T-helper 2 cell (primary cell): ENCODE results near the gene PPFIA1.
"Not testable (repeated sequence)": the region's sequence is repeated elsewhere in the genome, so short reads cannot be mapped to it uniquely, and the experiment has no call there.

Source experiments
- DNase-seq, 5 experiments: peaks; one replicate each; pipeline versions ENCODE4 v3.0.0 to v3.0.0-alpha.2; 2012 to 2022

Gene PPFIA1

DNA sequence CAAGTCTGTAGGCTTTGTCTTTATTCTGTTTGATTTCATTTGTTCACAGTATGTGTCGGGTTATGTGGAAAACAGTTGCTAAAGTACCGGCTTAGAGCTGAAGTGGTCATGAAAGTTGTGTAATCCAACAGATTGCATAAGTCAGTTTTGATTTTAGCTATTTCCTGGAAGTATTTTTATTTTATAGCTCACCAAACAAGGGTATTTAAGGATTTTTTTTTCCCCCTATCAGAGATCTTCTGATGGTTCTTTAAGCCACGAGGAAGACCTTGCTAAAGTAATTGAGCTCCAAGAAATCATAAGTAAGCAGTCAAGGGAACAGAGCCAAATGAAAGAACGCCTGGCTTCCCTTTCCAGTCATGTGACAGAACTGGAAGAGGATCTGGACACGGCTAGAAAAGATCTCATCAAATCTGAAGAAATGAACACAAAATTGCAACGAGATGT is 55.9 kb downstream of the PPFIA1 start:
- no peak for DNase-seq

- no peak for DNase-seq
Observed at GRCh38 chr11:70326833-70327232, 56.3 kb downstream of the PPFIA1 start.

- DNase-seq = no peak
Observed at GRCh38 chr11:70327717-70328116, 57.2 kb downstream of the PPFIA1 start.

GRCh38 chr11:70328556-70328955 is 58.1 kb downstream of the PPFIA1 start:
- no peak for DNase-seq

GRCh38 chr11:70331320-70331843 is 60.9 kb downstream of the PPFIA1 start:
- DNase-seq = not testable (repeated sequence)

- DNase-seq = no peak
Observed at GRCh38 chr11:70331901-70332300, 61.4 kb downstream of the PPFIA1 start.

GRCh38 chr11:70332567-70332966 is 62.1 kb downstream of the PPFIA1 start:
- DNase-seq = no peak

- no peak for DNase-seq
Observed at GRCh38 chr11:70333261-70333660, 62.8 kb downstream of the PPFIA1 start.

DNA sequence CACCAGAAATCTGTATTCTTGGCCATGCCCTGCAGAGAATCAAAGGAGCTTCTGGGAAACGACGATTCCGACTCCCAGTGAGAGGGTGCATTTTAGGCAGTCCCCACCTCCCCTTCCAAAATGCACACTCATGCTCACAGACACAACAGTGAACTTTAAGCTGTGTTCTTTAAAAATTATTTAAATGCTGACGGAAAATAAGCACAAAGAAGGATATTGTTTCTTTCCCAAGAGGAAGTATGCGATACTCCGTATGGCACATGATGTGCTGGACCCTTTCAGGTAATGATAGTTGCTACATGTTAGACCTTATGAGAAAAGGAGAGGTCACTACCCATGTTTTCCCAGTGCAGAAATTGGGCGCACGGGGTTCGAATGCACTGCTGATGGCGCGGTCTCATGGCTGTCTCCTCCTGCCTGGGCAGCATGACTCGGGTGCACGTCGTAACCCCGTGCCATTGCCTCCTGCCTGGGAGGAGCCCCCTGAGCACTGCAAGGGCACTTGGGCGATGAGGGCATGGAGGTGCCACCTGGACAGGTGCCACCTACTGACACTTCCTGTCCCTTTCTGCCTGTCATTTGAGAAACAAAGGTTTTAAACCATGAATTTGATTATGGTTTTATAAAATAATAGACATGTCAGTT is 64.0 kb downstream of the PPFIA1 start:
- DNase-seq = no peak

GRCh38 chr11:70335511-70335910 is 65.0 kb downstream of the PPFIA1 start:
- DNase-seq = no peak

GRCh38 chr11:70338594-70338993 is 68.1 kb downstream of the PPFIA1 start:
- DNase-seq = no peak

DNA sequence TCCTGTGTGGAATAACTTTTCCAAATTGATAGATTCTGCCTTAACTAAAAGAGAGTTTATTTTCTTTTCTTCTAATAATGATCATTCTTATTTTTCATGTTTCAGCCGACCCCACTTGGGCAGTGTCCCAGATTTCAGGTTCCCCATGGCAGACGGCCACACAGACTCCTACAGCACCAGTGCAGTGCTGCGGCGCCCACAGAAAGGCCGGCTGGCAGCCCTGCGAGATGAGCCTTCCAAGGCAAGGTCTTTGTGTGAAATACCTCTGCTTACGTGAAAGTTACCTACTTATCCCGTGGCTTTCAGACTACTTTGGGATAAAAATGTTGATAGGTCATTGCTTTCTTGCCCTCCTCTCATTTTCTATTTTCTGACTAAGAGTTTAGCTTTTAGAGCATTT is 68.6 kb downstream of the PPFIA1 start:
- no peak for DNase-seq

GRCh38 chr11:70341881-70342429 is 71.5 kb downstream of the PPFIA1 start:
- DNase-seq = no peak

- DNase-seq = no peak
Observed at GRCh38 chr11:70343636-70344035, 73.1 kb downstream of the PPFIA1 start.

GRCh38 chr11:70348191-70348590 is 77.7 kb downstream of the PPFIA1 start:
- DNase-seq = no peak

DNA sequence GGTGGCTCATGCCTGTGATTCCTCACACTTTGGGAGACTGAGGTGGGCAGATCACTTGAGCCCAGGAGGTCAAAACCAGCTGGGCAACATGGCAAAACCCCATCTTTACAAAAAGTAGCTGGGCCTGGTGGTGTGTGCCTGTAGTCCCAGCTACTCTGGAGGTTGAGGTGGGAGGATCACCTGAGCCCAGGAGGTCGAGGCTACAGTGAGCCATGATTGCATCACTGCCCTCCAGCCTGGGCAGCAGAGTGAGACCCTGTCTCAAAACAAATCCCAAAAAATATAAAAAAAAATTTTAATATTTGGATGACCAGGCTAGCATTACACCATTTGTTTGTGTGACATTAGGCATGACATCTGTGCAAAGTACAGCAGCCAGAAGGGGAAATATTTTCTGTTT is 78.1 kb downstream of the PPFIA1 start:
- no peak for DNase-seq

DNA sequence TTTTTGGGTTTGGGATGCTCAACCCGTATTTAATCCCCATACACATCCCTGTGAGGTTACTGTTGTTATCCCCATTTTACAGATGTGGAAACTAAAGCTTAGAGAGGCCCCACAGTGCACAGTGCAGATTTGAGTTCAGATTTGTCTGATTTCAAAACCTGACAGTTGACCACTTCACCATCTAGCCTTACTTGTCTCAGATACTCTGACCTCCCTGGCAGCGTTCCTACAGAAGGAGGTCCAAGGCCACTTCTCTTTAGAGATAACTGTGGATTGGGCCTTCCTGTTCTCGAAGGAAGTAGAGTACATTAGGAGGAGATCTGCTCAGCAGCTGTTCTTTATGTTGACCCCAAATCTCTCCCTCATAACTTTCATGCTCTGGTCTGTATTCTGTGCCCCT is 81.2 kb downstream of the PPFIA1 start:
- no peak for DNase-seq

GRCh38 chr11:70352100-70352499 is 81.6 kb downstream of the PPFIA1 start:
- no peak for DNase-seq

GRCh38 chr11:70352601-70353000 is 82.1 kb downstream of the PPFIA1 start:
- DNase-seq = no peak

DNA sequence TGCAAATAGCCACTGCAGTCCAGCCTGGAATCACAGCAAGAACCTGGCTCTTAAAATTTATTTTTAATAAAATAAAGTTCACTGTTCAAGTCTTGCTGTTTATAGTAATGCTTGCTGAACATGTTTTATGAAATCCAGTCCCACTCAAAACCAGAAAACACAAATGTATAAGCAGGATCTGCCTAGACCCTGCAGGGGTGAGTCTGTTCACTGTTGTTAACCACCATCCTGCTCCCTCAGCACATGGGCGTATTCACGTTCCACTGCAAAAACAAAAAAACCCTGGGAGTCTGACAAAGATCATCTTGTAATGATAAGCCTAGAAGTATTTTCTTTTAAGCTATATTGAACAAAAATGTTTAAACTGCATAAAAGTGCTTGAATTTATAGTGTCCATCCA is 82.8 kb downstream of the PPFIA1 start:
- DNase-seq = no peak

DNA sequence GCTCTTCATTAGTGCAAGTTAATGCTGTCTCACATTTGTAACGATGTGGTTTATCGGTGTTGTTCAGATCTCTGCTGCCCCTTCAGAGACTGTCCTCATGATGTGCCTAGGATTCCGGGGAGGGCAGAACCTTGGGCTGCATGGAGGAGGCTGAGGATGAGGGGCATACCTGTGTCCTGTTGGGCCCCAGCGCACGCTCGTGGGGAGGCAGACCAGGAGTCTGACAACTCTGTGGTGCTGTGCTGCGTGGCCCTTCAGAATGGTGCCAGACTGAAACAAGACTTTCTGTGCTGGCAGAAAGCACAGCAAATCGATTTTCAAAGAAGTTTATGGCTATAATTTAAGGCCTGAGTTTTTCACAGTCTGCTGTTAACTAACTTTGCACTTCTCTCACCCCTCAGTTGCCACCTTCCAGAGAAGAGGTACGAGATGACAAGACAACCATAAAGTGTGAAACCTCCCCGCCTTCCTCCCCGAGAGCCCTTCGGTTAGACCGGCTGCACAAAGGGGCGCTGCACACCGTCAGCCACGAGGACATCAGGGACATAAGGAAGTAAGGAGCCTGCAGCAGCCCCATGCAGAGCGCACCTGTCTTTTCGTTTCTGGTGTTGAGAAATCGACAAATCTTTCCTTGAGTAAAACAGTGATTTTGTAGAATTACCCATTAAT is 83.5 kb downstream of the PPFIA1 start:
- no peak for DNase-seq

GRCh38 chr11:70354629-70355028 is 84.1 kb downstream of the PPFIA1 start:
- no peak for DNase-seq

DNA sequence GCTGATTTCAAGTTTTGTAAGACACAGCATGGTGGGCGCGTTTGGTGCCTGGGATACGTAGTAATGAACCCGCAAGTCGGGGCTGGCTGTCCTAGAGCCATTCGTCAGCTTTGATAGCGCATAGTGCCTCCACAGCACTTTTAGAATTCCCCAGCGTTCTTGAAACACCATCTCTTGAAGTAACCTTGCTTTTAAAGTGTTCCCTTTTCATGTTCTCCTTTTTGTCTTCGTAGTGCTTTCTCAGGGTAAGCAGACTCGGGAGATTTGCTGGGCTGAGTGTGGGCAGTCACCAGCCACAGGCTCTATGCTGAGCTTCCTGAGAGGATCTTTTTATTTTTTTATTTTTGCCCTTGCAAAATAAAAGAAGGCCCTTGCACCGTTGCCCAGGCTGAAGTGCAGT is 88.3 kb downstream of the PPFIA1 start:
- no peak for DNase-seq
